ENCODE results near the gene SMIM28.

Gene SMIM28

DNA sequence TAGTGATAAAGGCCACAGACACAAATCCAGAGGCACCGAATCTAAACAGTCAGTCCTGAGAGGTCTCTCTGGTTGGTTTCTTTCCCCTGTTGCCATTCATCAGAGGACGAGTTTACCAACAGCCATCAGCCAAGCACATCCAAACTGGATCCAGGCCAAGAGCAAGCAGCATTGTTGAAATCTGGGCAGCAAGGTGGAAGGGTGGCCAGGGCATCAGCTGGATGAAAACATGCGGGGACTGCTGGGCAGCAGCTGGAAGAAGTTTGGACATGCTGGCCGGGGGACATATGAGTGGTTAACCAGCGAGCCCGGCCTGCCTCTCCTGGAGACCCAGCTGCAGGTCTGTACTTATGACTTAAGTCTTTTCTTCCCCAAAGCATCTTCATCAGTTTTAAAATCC lies at the start of gene SMIM28:
SMIM28 (plus strand) TSS at position 62 of the 400 bp plus-strand sequence; CDS start at position 230, 168 bp downstream.
- Histone ChIP-seq H3K27ac (no peak within 1 kb of the TSS), H3K4me3 (no peak within 1 kb of the TSS), H3K9ac (ENCODE audit: insufficient read length) (no peak within 1 kb of the TSS), H3K9me3 (ENCODE audit: low read depth, low read length) (no peaks in the 10 kb centered on the region), H3K36me3 (ENCODE audit: insufficient read depth, low read length) (no peaks in the 10 kb centered on the region)
- no peak for DNase-seq (ENCODE audit: low read depth, low spot score)
- TF ChIP-seq FOXP2 (optimal IDR thresholded peaks at IDR 0.05; ENCODE audit: control extremely low read depth, extremely low read length, insufficient read depth) (no peak), EZH2 (IDR thresholded peaks at IDR 0.05) (no peak), POLR2AphosphoS5 (IDR thresholded peaks at IDR 0.05; ENCODE audit: borderline replicate concordance, low read depth, low read length) (no peak)

DNA sequence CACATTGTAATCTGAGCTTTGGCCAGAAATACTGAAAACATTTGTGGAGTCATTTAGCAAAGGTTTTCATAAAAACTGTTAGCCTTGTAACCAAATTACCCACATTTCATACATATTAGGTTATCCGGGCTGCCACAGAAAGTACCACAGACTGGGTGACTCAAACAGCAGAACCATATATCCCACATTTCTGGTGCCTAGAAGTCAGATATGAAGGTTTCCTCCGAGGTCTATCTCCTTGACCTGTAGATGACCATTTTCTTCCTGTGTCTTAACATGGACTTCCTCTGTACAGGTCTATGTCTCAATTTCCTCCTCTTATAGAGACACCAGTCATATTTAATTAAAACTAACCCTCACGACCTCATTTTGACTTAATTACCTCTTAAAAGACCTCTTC lies 49.5 kb upstream of the SMIM28 start:
- TF ChIP-seq POLR2AphosphoS5 (IDR thresholded peaks at IDR 0.05; ENCODE audit: borderline replicate concordance, low read depth, low read length) (no peak), FOXP2 (optimal IDR thresholded peaks at IDR 0.05; ENCODE audit: control extremely low read depth, extremely low read length, insufficient read depth) (no peak), EZH2 (IDR thresholded peaks at IDR 0.05) (no peak)
- no peaks in the 10 kb centered on the region for H3K36me3 ChIP-seq (ENCODE audit: insufficient read depth, low read length)
- no peak overlapping the region for H3K9ac ChIP-seq (ENCODE audit: insufficient read length)
- H3K27ac ChIP-seq = no peak overlapping the region
- no peak for DNase-seq (ENCODE audit: low read depth, low spot score)
- H3K9me3 ChIP-seq (ENCODE audit: low read depth, low read length) = no peaks in the 10 kb centered on the region
- no peak overlapping the region for H3K4me3 ChIP-seq

DNA sequence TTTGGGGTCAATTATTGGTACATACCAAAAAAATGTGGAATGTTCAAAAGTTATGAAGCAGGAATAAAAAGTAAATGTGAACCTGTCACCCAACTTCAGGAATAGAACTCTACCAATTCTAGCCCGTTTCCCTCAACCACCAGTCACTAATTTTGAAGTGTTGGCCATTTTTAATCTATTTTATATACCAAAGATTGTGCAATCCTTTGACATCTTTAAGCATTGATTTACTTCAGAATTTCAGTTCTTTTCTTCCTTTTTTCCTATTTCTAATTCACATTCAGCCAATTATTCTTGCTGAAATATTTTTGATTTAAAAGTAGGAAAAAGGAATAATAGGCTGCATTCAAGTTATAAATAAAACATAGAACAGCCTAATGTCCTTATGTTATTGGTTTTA lies 46.9 kb upstream of the SMIM28 start:
- DNase-seq (ENCODE audit: low read depth, low spot score) = no peak
- Histone ChIP-seq H3K9me3 (ENCODE audit: low read depth, low read length) (no peaks in the 10 kb centered on the region), H3K4me3 (no peak overlapping the region), H3K27ac (no peak overlapping the region), H3K9ac (ENCODE audit: insufficient read length) (no peak overlapping the region), H3K36me3 (ENCODE audit: insufficient read depth, low read length) (no peaks in the 10 kb centered on the region)
- TF ChIP-seq EZH2 (IDR thresholded peaks at IDR 0.05) = no peak
- TF ChIP-seq POLR2AphosphoS5 (IDR thresholded peaks at IDR 0.05; ENCODE audit: borderline replicate concordance, low read depth, low read length) = no peak
- TF ChIP-seq FOXP2 (optimal IDR thresholded peaks at IDR 0.05; ENCODE audit: control extremely low read depth, extremely low read length, insufficient read depth) = no peak

DNA sequence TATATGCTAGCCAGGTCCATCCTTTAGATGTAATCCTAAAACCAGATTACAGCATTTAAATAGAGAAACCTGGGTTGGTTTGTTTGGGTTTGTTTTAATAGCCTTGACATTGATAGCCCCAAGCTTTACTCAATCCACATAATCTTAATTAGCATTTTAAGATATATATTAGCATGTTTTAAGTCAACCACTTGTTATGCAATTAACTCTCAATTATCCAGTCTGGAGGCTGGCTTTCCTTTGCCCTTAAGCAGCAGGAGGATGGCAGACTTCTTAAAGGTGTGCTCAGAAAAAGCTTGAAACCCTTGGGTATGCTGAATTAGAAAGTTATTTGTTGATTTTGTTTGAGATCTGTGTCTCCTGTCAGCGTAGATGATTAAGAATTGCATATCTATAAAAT lies 46.3 kb upstream of the SMIM28 start:
- Histone ChIP-seq H3K9me3 (ENCODE audit: low read depth, low read length) (no peaks in the 10 kb centered on the region), H3K9ac (ENCODE audit: insufficient read length) (no peak overlapping the region), H3K4me3 (no peak overlapping the region), H3K27ac (no peak overlapping the region), H3K36me3 (ENCODE audit: insufficient read depth, low read length) (no peaks in the 10 kb centered on the region)
- DNase-seq (ENCODE audit: low read depth, low spot score) = no peak
- TF ChIP-seq FOXP2 (optimal IDR thresholded peaks at IDR 0.05; ENCODE audit: control extremely low read depth, extremely low read length, insufficient read depth) (no peak), POLR2AphosphoS5 (IDR thresholded peaks at IDR 0.05; ENCODE audit: borderline replicate concordance, low read depth, low read length) (no peak), EZH2 (IDR thresholded peaks at IDR 0.05) (no peak)

DNA sequence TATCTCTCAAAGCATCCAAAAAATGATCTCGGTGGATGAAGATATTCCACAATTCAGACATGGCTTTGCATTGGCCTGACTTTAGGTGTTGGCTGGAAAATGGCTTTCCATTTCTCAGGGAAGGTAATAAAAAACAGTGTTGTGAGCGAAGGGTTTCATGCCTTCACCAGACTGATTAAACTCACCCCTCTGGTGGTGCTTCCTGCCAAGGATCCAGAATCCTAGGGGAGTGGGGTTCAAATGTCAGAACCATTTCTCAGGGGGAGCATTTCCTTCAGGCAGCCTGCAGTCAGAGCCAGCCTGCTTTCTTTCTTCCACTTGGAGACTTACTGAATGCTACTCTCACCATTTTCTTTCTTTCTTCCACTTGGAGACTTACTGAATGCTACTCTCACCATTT lies 45.7 kb upstream of the SMIM28 start:
- no peak for TF ChIP-seq FOXP2 (optimal IDR thresholded peaks at IDR 0.05; ENCODE audit: control extremely low read depth, extremely low read length, insufficient read depth)
- no peak for TF ChIP-seq POLR2AphosphoS5 (IDR thresholded peaks at IDR 0.05; ENCODE audit: borderline replicate concordance, low read depth, low read length)
- TF ChIP-seq EZH2 (IDR thresholded peaks at IDR 0.05) = no peak

DNA sequence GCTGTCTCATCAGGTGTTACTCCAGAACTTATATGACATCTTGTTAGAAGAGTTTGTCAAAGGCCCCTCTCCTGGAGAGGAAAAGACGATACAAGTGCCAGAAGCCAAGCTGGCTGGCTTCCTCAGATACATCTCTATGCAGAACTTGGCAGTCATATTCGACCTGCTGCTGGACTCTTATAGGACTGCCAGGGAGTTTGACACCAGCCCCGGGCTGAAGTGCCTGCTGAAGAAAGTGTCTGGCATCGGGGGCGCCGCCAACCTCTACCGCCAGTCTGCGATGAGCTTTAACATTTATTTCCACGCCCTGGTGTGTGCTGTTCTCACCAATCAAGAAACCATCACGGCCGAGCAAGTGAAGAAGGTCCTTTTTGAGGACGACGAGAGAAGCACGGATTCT lies 43.7 kb upstream of the SMIM28 start:
- Histone ChIP-seq H3K36me3 (ENCODE audit: insufficient read depth, low read length) (no peaks in the 10 kb centered on the region), H3K9me3 (ENCODE audit: low read depth, low read length) (no peaks in the 10 kb centered on the region), H3K9ac (ENCODE audit: insufficient read length) (no peak overlapping the region), H3K27ac (no peak overlapping the region), H3K4me3 (no peak overlapping the region)
- no peak for DNase-seq (ENCODE audit: low read depth, low spot score)
- TF ChIP-seq POLR2AphosphoS5 (IDR thresholded peaks at IDR 0.05; ENCODE audit: borderline replicate concordance, low read depth, low read length) (no peak), EZH2 (IDR thresholded peaks at IDR 0.05) (no peak), FOXP2 (optimal IDR thresholded peaks at IDR 0.05; ENCODE audit: control extremely low read depth, extremely low read length, insufficient read depth) (no peak)

More for the DNA sequence above, 45.7 kb upstream of the SMIM28 start:
- Histone ChIP-seq H3K9ac (ENCODE audit: insufficient read length) (no peak overlapping the region), H3K36me3 (ENCODE audit: insufficient read depth, low read length) (no peaks in the 10 kb centered on the region), H3K27ac (no peak overlapping the region), H3K4me3 (no peak overlapping the region), H3K9me3 (ENCODE audit: low read depth, low read length) (no peaks in the 10 kb centered on the region)
- DNase-seq (ENCODE audit: low read depth, low spot score) = no peak

DNA sequence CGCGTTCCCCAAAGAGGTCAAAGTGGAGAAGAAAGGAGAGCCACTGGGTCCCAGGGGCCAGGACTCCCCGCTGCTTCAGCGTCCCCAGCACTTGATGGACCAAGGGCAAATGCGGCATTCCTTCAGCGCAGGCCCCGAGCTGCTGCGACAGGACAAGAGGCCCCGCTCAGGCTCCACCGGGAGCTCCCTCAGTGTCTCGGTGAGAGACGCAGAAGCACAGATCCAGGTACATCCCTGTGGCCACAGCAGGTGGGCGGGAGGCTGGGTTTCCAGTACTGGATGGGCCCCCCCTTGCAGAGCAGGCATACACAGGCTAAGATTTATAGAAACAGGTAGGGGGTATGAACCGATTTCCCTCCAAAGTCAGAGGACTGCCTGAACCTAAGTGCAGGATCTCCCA lies 42.7 kb upstream of the SMIM28 start:
- Histone ChIP-seq H3K27ac (no peak overlapping the region), H3K36me3 (ENCODE audit: insufficient read depth, low read length) (no peaks in the 10 kb centered on the region), H3K9me3 (ENCODE audit: low read depth, low read length) (no peaks in the 10 kb centered on the region), H3K9ac (ENCODE audit: insufficient read length) (no peak overlapping the region), H3K4me3 (no peak overlapping the region)
- DNase-seq (ENCODE audit: low read depth, low spot score) = no peak
- TF ChIP-seq FOXP2 (optimal IDR thresholded peaks at IDR 0.05; ENCODE audit: control extremely low read depth, extremely low read length, insufficient read depth) (no peak), EZH2 (IDR thresholded peaks at IDR 0.05) (no peak), POLR2AphosphoS5 (IDR thresholded peaks at IDR 0.05; ENCODE audit: borderline replicate concordance, low read depth, low read length) (no peak)

DNA sequence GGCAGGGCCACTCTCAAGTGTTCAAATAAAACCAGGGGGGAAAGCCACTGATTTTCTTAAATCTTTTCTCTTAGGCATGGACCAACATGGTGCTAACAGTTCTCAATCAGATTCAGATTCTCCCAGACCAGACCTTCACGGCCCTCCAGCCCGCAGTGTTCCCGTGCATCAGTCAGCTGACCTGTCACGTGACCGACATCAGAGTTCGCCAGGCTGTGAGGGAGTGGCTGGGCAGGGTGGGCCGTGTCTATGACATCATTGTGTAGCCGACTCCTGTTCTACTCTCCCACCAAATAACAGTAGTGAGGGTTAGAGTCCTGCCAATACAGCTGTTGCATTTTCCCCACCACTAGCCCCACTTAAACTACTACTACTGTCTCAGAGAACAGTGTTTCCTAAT lies 41.5 kb upstream of the SMIM28 start:
- no peaks in the 10 kb centered on the region for H3K36me3 ChIP-seq (ENCODE audit: insufficient read depth, low read length)
- no peak for TF ChIP-seq FOXP2 (optimal IDR thresholded peaks at IDR 0.05; ENCODE audit: control extremely low read depth, extremely low read length, insufficient read depth)
- TF ChIP-seq EZH2 (IDR thresholded peaks at IDR 0.05) = no peak
- no peak for TF ChIP-seq POLR2AphosphoS5 (IDR thresholded peaks at IDR 0.05; ENCODE audit: borderline replicate concordance, low read depth, low read length)
- H3K9ac ChIP-seq (ENCODE audit: insufficient read length) = no peak overlapping the region
- DNase-seq (ENCODE audit: low read depth, low spot score) = no peak
- H3K27ac ChIP-seq = no peak overlapping the region
- H3K9me3 ChIP-seq (ENCODE audit: low read depth, low read length) = no peaks in the 10 kb centered on the region
- no peak overlapping the region for H3K4me3 ChIP-seq

DNA sequence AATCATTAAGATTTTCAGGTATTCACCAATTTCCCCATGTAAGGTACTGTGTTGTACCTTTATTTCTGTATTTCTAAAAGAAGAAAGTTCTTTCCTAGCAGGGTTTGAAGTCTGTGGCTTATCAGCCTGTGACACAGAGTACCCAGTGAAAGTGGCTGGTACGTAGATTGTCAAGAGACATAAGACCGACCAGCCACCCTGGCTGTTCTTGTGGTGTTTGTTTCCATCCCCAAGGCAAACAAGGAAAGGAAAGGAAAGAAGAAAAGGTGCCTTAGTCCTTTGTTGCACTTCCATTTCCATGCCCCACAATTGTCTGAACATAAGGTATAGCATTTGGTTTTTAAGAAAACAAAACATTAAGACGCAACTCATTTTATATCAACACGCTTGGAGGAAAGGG lies 40.6 kb upstream of the SMIM28 start:
- no peak overlapping the region for H3K27ac ChIP-seq
- H3K9ac ChIP-seq (ENCODE audit: insufficient read length) = no peak overlapping the region
- H3K4me3 ChIP-seq = no peak overlapping the region
- H3K9me3 ChIP-seq (ENCODE audit: low read depth, low read length) = no peaks in the 10 kb centered on the region
- H3K36me3 ChIP-seq (ENCODE audit: insufficient read depth, low read length) = no peaks in the 10 kb centered on the region
- no peak for TF ChIP-seq FOXP2 (optimal IDR thresholded peaks at IDR 0.05; ENCODE audit: control extremely low read depth, extremely low read length, insufficient read depth)
- no peak for TF ChIP-seq POLR2AphosphoS5 (IDR thresholded peaks at IDR 0.05; ENCODE audit: borderline replicate concordance, low read depth, low read length)
- no peak for TF ChIP-seq EZH2 (IDR thresholded peaks at IDR 0.05)
- no peak for DNase-seq (ENCODE audit: low read depth, low spot score)

Data from SK-N-MC (cell line).